ENCODE results near the gene ATP5F1A.

DNA sequence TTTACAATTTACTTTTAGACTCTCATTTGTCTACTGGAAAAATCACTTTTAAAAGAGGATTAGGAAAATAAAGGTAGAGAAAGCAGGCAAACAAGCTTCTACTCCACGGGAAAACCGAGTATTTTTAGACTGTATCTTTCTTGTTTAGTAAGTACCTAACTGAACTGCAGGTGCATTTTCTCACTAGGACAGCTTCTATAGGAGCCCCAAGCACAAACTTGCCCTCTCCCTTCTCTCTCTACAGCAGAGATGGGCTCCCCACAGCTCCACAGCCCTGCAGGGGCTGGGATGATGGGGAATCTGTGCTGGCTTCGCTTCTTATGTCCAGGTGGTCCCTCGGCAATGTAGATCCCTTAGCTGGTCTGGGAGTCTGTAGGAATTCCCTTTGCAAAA lies 42.3 kb downstream of the ATP5F1A start:
- TF ChIP-seq, protein P1, sequence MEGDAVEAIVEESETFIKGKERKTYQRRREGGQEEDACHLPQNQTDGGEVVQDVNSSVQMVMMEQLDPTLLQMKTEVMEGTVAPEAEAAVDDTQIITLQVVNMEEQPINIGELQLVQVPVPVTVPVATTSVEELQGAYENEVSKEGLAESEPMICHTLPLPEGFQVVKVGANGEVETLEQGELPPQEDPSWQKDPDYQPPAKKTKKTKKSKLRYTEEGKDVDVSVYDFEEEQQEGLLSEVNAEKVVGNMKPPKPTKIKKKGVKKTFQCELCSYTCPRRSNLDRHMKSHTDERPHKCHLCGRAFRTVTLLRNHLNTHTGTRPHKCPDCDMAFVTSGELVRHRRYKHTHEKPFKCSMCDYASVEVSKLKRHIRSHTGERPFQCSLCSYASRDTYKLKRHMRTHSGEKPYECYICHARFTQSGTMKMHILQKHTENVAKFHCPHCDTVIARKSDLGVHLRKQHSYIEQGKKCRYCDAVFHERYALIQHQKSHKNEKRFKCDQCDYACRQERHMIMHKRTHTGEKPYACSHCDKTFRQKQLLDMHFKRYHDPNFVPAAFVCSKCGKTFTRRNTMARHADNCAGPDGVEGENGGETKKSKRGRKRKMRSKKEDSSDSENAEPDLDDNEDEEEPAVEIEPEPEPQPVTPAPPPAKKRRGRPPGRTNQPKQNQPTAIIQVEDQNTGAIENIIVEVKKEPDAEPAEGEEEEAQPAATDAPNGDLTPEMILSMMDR (IDR thresholded peaks at IDR 0.05; ENCODE audit: low read depth, low read length) = no peak
- TF ChIP-seq EZH2phosphoT487 (IDR thresholded peaks at IDR 0.05; ENCODE audit: low read depth) = no peak
